Iris pigment epithelial cell (primary cell): Measurements from ENCODE around the gene TRIM46.
"Not testable (repeated sequence)": the region's sequence is repeated elsewhere in the genome, so short reads cannot be mapped to it uniquely, and the experiment has no call there.

Source experiments
- DNase-seq: peaks from one replicate; pipeline ENCODE4 v3.0.0-alpha.2; 2011; ENCODE audit warnings: low read depth

Gene TRIM46

DNA sequence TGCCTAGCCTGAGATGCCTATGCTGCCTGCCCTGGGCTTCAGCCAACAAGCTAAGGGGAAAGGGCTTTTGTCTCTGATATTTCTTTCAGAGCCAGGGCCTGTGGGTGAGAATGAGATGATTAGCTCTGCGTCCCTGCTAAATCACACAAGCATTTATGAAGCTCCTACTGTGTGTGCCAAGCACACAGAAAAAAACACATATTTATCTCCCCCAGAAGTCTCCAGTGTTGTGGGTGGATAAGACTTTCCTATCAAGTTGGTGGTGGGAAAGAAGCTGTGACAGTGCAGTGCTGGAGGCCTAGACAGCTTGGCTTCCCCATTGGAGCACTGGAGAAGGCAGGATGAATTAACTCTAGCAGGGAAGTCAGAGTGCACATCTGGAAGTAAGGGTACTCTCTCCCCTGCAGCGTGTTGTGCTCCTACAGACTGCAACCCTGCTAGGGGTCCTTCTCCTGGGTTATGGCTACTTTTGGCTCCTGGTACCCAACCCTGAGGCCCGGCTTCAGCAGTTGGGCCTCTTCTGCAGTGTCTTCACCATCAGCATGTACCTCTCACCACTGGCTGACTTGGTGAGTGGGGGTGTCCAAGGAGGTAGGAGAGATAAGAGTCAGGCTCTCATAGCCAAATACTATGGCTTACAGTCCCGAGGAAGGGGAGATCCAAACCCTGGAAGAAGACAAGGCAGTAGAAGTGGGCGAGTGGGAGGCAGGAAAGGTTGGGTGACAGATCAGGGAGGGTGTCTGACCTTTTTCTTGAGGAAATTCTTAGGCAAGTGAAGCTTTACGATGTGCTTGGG is 36.3 kb upstream of the TRIM46 start:
- no peak for DNase-seq

DNA sequence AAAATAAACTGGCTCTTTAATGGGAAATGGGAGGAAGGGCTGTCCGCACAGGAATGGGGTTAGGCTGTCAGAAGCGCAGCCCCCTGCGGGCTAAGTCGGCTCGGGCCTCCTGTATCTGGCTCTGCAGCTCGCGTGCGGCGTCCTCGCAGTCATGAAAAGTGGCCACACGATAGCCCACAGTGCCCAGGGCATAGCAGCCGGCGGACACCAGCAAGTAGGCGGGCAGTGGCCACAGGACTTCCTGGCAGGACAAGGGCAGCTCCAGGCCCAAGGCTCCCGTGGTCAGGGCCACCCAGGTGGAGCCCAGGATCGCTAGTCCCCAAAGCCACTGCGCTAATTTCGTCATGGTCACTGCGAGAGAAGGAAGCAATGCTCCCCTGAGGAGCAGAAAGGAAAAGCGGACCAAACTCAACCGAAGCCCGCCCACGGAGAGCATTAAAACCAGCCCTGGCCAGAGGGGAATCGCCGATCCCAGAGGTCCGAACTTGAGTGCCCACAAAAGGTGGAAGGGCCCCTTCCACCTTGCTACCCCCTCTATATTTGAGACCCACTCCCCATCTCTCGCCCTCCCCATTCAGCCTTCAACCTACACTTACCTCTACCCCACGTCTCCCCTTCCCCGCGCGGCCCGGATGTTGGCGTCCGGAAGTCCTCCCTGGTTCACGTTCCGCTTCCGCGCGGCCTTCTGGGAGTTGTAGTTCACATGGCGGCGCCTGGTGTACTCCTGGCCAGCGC is 33.6 kb upstream of the TRIM46 start, which contains the start of gene DPM3:
Gene DPM3 (minus strand): TSS at position 637 of the 735 bp plus-strand sequence. CDS start 291 bp downstream, at position 346.
- peak; percentile 81 for DNase-seq

DNA sequence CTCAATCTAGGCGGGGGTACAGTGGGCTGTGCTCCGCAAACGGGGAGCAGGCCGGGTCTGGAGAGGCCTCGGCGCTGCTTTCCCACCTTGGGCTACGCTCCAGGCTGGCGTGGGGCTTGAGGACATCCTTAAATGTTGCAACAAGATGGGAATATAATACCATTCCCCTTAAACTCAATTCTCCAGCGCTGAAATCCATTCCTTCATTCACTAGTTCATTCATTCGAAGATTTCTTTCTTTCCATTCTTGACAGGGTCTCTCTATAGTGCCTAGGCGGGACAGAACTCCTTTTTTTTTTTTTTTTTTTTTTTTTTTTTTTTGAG is 33.1 kb upstream of the TRIM46 start:
- DNase-seq, result no peak

DNA sequence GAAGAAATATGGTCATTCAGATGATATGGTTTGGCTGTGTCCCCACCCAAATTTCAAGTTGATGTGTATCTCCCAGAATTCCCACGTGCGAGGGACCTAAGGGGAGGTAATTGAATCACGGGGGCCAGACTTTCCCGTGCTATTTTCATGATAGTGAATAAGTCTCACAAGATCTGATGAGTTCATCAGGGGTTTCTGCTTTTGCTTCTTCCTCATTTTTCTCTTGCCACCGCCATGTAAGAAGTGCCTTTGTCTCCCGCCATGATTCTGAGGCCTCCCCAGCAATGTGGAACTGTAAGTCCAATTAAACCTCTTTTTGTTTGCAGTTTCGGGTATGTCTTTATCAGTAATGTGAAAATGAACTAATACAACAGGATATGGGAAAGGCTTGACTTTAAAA is 31.9 kb upstream of the TRIM46 start:
- DNase-seq, result no peak

DNA sequence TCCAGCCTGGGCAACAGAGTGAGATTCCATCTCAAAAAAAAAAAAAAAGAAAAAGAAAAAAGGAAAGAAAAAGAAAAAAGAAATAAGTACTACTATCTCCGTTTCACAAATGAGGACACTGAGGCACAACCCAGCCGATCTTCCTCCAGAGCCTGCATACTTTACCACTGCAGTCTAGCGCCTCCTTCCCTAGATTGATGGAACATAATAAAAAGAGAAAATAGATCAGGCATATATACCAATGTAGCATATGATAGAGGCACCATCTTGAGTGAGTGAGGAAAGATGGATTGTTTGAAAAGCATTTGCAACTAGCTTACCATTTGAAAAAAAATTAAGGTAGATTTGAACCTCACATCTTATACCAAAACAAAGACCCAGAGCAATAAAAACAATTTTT is 28.2 kb upstream of the TRIM46 start:
- no peak for DNase-seq

DNA sequence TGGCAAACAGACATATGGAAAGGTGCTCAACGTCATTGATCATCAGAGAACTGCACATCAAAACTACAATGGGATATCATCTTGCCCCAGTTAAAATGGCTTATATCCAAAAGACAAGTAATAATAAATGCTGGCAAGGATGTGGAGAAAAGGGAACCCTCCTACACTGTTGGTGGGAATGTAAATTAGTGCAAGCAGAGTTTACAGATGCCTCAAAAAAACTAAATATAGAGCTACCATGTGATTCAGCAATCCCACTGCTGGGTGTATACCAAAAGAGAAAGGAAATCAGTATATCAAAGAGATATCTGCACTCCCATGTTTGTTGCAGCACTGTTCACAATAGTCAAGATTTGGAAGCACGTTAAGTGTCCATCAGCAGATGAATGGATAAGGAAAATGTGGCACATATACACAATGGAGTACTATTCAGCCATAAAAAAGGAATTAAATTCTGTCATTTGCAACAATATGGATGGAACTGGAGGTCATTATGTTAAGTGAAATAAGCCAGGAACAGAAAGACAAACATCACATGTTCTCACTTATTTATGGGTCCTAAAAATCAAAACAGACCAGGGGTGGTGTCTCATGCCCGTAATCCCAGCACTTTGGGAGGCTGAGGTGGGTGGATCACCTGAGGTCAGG is 17.5 kb upstream of the TRIM46 start:
- DNase-seq, result not testable (repeated sequence)

DNA sequence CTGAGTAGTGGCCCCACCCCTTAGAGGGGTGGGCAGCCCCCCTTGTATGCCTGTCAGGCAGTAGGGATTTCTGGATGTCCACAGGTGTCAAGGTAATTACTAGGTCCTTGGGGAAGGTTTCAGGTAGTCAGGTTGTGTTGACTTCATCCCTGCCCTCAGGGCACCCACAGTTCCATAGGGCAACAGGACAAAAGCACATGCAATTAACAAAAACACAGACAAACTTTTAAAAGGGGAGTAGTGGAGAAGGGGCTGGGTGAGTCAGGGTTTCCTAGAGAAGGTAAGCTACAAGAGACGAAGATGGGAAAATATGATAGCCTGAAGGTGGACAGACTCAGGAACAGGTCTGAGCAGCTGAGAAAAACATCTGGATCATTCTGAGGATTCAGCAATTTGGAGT is 14.7 kb upstream of the TRIM46 start:
- DNase-seq, result no peak

DNA sequence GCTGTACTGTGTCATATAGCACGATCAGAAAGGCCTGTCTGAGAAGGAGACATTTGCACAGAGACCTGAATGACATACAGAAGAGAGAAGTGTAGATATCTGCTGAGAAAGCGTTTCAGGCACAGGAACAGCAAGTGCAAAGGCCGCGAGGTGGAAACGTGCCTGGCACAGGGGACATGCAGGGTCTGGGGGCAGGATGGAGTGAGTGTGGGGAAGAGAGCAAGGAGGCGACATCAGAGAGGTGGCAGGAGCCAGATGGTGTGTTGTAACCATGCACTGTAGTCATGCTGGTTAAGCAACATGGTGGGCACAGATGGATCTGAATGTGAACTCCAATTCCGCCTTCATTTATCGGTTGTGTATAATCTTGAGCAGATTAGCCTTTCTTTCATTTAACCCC is 13.5 kb upstream of the TRIM46 start:
- no peak for DNase-seq

DNA sequence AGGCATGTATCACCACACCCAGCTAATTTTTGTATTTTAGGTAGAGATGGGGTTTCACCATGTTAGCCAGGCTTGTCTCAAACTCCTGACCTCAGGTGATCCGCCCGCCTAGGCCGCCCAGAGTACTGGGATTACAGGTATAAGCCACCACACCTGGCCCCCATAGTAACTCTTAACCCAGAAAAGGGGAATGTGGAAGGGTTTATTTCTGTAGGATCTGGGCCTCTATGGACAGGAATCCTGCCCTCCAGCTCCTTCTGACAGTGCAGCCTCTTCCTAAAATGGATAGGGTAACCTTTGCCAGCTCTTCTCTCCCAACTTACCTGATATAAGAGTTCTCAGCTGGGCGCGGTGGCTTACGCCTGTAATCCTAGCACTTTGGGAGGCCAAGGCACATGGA is 11.0 kb upstream of the TRIM46 start:
- DNase-seq, result not testable (repeated sequence)

DNA sequence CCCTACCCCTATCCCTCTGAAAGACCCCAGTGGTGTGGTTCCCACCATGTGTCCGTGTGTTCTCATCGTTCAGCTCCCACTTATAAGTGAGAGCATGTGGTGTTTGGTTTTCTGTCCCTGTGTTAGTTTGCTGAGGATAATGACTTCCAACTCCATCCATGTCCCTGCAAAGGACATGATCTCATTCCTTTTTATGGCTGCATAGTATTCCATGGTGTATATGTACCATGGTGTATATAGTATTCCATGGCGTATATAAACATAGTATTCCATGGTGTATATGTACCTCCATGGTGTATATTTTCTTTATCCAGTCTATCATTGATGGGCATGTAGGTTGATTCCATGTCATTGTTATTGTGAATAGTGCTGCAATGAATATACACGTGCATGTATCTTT is 9.9 kb upstream of the TRIM46 start:
- DNase-seq, result not testable (repeated sequence)

DNA sequence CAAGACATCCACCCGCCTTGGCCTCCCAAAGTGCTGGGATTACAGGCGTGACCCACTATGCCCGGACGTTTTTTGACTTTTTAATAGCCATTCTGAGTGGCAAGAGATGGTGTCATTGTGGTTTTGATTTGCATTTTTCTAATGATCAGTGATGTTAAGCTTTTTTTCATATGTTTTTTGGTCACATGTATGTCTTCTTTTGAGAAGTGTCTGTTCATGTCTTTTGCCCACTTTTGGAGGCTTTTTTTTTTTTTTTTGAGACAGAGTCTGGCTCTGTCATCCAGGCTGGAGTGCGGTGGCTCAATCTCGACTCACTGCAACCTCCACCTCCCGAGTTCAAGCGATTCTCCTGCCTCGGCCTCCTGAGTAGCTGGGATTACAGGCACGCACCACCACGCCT is 9.0 kb upstream of the TRIM46 start:
- not testable (repeated sequence) for DNase-seq

DNA sequence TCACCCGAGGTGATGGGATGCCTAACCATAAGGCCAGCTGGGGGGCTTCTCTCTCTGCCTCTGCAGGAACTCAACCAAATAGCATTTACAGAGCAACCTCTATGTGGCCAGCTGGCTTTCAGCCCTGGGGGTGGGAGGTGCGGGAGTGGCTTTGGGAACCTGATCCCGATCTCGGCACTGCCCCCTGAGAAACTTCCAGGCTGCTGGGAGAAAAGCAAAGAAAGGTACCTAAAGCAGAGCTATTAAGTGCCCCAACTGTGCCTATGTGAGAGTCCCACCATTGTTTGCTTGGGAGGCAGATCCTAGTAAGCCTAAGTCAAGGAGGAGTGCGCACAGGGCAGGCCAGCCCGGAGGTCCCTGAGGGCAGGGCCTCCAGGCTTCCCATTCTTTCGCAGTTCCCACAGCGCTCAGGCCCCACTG is 7.6 kb upstream of the TRIM46 start:
- DNase-seq, result no peak

DNA sequence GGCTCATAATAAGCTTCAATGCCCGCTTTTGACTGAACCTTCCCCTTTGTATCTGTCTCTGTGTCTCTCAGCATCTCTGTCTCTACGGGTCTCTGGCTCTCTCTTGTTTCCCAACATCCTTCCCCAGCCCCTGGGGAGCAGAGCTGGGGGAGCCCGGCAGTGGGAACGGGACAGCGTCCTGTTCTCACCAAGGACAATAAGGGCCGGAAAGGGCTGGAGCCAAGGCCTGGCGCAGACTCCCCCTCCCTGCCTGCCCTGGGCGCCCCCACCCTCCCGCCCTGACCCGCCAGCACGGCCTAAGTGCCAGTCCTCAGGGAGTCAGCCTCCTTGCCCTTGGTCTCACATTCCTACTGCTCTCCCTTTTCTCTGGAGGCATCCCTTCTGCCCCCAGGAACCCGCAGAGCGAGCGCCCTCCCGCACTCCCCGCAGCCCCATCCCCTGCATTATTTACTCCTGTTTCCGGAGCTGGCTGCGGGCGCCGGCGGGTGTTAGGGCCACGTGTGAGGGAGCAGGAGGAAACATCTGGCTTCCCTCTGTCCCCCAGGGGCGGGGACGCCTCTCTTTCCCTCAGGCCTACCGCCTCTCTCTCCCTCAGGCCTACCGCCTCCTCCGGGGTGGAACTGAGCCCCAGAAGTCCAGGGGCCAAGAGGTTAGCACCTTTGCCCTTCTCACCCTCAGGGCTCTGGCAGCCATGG is 7.0 kb upstream of the TRIM46 start:
- DNase-seq, result no peak

DNA sequence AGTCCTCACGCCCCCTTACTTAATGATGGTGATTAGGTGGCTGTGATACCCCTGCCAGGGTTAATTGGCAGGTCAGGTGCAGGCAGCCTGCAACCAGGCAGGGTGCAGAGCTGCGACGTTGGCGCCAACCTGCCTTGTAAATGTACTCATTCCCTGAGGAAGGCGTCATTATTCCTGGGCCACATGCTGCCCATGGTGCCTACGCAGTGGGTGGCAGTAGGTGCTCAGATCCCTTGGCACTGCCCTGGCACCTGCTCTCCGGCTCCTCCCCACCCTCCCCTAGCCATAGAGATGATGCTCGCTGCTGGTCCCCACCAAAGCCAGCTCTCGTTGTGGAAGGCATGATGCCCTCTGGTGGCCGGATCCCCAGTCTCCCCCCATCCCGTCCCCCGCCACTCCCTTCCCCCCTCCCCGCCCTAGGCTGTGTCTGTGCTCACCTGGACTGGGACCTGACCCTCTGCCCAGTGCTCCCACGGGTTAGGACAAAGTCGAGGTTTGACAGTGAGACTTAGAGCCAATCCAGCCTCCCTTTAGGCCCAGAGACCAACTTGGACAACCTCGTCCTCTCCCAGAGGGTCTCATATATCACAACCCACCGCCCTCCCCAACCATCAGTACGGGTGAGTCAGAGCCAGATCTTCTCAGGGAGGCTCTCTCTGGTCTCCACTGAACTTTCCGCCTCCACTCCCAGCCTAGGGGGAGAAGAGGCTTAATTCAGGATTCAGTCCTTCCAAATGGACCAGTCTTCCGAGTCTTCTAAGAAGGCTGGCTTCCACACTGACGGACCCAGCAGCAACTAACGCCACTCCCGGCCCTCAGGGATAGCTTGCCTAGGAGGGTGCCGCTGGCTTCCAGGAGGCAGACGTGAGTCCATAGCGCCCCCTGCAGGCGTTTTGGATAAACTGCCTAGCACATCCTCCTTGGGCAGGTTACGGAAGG is 6.2 kb upstream of the TRIM46 start:
- DNase-seq, result peak; percentile 69

DNA sequence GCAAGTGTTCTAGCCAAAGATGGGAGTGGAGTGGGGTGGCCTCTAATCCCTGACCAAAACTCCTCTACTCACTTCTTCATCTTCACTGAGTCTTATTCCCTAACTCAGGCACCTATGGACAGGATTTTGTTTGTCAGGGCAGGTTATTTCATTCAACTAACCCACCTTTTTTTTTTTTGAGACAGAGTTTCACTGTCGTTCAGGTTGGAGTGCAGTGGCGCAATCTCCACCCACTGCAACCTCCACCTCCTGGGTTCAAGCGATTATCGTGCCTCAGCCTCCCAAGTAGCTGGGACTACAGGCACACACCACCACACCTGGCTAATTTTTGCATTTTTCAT is 5.6 kb upstream of the TRIM46 start:
- not testable (repeated sequence) for DNase-seq

DNA sequence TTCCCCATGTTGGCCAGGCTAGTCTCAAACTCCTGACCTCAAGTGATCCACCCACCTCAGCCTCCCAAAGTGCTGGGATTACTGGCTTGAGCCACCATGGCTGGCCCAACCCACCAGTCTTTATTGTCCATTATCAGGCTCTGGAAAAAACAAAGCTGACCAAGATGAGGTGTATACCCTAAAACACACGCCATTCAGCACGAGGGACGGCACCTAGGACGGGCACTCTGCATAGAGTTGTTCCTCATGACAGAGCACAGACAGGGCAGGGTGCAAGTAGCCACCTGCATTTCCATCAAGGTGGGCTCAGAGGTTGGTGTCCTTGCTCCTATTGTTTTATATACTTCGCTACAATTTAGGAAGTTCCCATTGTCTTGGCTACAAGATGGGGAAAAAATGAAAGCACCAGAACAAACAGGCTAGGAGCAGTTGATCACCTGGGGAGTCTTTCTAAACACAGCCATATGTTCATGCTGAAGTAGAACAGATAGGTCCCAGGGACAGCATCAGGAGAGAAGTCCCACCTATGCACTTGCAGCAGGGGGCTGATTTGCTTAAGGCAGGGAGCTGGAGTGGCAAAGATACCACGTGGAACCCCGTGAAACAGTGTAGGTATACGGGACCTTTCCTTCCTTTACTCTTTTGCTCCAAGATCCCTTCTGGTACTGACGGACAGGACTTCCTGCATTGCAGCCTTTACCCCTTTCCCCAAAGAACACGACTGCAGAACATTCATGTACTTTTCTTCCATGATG is 5.0 kb upstream of the TRIM46 start:
- DNase-seq, result no peak

DNA sequence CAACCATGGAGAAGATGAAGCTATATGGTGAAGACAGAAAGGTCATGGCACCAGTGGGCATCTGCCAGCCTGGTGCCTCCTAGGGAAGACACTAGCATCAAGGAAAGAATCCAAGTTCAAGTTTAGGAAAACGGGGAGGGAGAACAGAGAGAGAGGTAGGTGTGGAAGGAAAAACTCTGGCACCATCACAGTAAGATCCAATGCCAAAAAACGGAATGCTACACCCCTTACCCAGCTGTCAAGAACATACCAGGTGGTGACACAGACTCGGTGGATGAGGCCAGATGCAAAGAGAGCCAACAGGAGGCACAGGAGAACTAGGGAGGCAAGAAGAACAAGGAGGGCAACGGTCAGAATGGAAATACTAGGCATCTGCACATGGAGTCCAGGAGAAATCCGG is 4.1 kb upstream of the TRIM46 start:
- no peak for DNase-seq

DNA sequence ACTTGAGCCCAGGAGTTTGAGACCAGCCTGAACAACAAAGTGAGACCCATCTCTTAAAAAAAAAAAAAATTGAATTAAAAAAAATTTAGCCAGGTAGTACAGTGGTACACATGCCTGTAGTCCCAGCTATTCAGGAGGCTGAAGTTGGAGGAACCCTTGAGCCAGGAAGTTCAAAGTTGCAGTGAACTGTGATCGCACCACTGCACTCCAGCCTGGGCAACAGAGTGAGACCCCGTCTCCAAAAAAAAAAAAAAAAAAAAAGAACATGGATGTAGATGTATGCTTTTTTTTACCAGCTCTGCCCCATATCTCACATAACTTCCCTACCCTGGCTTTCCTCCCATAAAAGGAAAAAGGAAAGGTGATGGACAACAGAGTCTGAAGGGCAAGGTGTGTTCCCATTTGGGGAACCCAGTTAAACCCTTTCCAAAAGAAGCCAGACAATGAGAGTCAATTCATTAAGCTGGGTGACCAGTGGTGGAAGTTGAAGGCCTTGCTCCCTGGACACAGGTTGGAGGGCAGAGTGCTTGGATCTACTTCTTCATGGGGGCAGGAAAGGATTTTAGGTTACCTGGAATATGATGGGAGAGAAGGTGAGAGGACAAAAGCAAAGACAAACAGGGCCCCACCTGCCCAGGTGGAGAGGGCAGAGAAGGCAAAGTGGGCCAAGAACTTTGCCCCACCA is 3.4 kb upstream of the TRIM46 start:
- DNase-seq, result no peak

DNA sequence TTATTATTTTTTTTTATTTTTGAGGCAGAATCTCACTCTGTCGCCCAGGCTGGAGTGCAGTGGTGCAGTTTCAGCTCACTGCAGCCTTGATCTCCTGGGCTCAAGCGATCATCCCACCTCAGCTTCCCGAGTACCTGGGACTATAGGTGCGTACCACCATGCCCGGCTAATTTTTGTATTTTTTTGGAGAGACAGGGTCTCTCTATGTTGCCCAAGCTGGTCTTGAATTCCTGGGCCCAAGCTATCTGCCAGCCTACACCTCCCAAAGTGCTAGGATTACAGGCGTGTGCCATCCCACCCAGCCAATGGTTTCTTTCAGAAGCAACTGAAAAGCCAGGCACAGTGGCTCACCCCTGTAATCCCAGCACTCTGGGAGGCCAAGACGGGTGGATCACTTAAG is 2.8 kb upstream of the TRIM46 start:
- DNase-seq, result no peak
